H9 (cell line): Measurements from ENCODE around the gene RAB27B. TPM values are rescaled to one million over a fixed set of nuclear protein-coding genes. Genes with fewer than 3 reads are reported as not detected.

Experiments used
- DNase-seq: peaks from one replicate; pipeline ENCODE4 v3.0.0-alpha.2; 2017
- H2AFZ ChIP-seq: one replicate; pipeline ENCODE4 v1.6.1; 2013; ENCODE audit warnings: mild to moderate bottlenecking, low read length, control low read depth, moderate library complexity
- H2AK5ac ChIP-seq: 2 replicates; pipeline ENCODE4 v1.6.1; 2013; ENCODE audit warnings: low read length, control low read depth, mixed read lengths; ENCODE audit not compliant: insufficient read length
- H2BK120ac ChIP-seq: one replicate; pipeline ENCODE4 v1.6.1; 2013; ENCODE audit warnings: low read depth, mild to moderate bottlenecking, low read length, control low read depth, inconsistent platforms; ENCODE audit not compliant: poor library complexity, severe bottlenecking
- H2BK12ac ChIP-seq: 2 replicates; pipeline ENCODE4 v1.6.1; 2013; ENCODE audit warnings: low read length, control low read depth, mixed read lengths, low read depth; ENCODE audit not compliant: insufficient read length
- H2BK15ac ChIP-seq: 2 replicates; pipeline ENCODE4 v1.6.1; 2013; ENCODE audit warnings: low read depth, low read length, control low read depth
- H2BK20ac ChIP-seq: one replicate; pipeline ENCODE4 v1.6.1; 2013; ENCODE audit warnings: low read depth, mild to moderate bottlenecking, low read length, control low read depth, inconsistent platforms; ENCODE audit not compliant: poor library complexity, severe bottlenecking
- H2BK5ac ChIP-seq: 2 replicates; pipeline ENCODE4 v1.6.1; 2013; ENCODE audit warnings: low read length, control low read depth, mixed read lengths; ENCODE audit not compliant: insufficient read length
- H3K14ac ChIP-seq: 2 replicates; pipeline ENCODE4 v1.6.1; 2013; ENCODE audit warnings: low read length, control low read depth; ENCODE audit not compliant: insufficient read depth
- H3K18ac ChIP-seq: 2 replicates; pipeline ENCODE4 v1.6.1; 2013; ENCODE audit warnings: low read depth, mild to moderate bottlenecking, mixed read lengths, low read length, control low read depth; ENCODE audit not compliant: insufficient read length
- H3K23ac ChIP-seq: 2 replicates; pipeline ENCODE4 v1.6.1; 2013; ENCODE audit warnings: low read length, control low read depth, mixed read lengths, low read depth; ENCODE audit not compliant: insufficient read length
- H3K23me2 ChIP-seq: 2 replicates; pipeline ENCODE4 v1.6.1; 2013; ENCODE audit warnings: low read depth, mild to moderate bottlenecking, mixed read lengths, low read length, control low read depth; ENCODE audit not compliant: insufficient read length, poor library complexity, severe bottlenecking
- H3K27ac ChIP-seq: 2 replicates; pipeline ENCODE4 v1.5.1; 2013; ENCODE audit warnings: low read length, control low read depth, mixed read lengths, low read depth; ENCODE audit not compliant: insufficient read length
- H3K27me3 ChIP-seq: 2 replicates; pipeline ENCODE4 v1.6.1; 2013; ENCODE audit warnings: low read length, control low read depth, inconsistent platforms; ENCODE audit not compliant: insufficient read depth
- H3K4ac ChIP-seq: 2 replicates; pipeline ENCODE4 v1.6.1; 2013; ENCODE audit warnings: low read depth, mild to moderate bottlenecking, control low read depth, inconsistent platforms, low read length, moderate library complexity
- H3K4me1 ChIP-seq: 2 replicates; pipeline ENCODE4 v1.6.1; 2013; ENCODE audit warnings: low read length, control low read depth, inconsistent platforms; ENCODE audit not compliant: insufficient read depth
- H3K4me2 ChIP-seq: 2 replicates; pipeline ENCODE4 v1.6.1; 2013; ENCODE audit warnings: low read length, control low read depth, mixed read lengths; ENCODE audit not compliant: insufficient read length, insufficient read depth
- H3K56ac ChIP-seq: 2 replicates; pipeline ENCODE4 v1.6.1; 2013; ENCODE audit warnings: low read depth, mild to moderate bottlenecking, mixed read lengths, low read length, control low read depth; ENCODE audit not compliant: insufficient read length
- H3K79me1 ChIP-seq: 2 replicates; pipeline ENCODE4 v1.6.1; 2013; ENCODE audit warnings: low read depth, mild to moderate bottlenecking, moderate library complexity, low read length, control low read depth, inconsistent platforms; ENCODE audit not compliant: insufficient read depth, poor library complexity, severe bottlenecking
- H3K79me2 ChIP-seq: 2 replicates; pipeline ENCODE4 v1.6.1; 2013; ENCODE audit warnings: low read length, control low read depth, inconsistent platforms; ENCODE audit not compliant: insufficient read depth
- H3K9ac ChIP-seq: 2 replicates; pipeline ENCODE4 v1.6.1; 2013; ENCODE audit warnings: low read length, control low read depth, mixed read lengths; ENCODE audit not compliant: insufficient read length; ENCODE audit errors: extremely low read depth
- H3K9me3 ChIP-seq: one replicate; pipeline ENCODE4 v1.6.1; 2013; ENCODE audit warnings: low read depth, low read length, inconsistent platforms; ENCODE audit not compliant: control insufficient read depth
- H3T11ph ChIP-seq: one replicate; pipeline ENCODE4 v1.6.1; 2013; ENCODE audit warnings: mild to moderate bottlenecking, low read length, control low read depth, inconsistent platforms
- H4K20me1 ChIP-seq: one replicate; pipeline ENCODE4 v1.6.1; 2013; ENCODE audit not compliant: control insufficient read depth, insufficient read length, insufficient read depth
- H4K5ac ChIP-seq: 2 replicates; pipeline ENCODE4 v1.6.1; 2013; ENCODE audit warnings: low read depth, mild to moderate bottlenecking, mixed read lengths, low read length, control low read depth; ENCODE audit not compliant: insufficient read length
- H4K8ac ChIP-seq: replicated peaks from 2 replicates; pipeline ENCODE4 v1.6.1; 2013; ENCODE audit warnings: low read length, control low read depth, mixed read lengths, low read depth; ENCODE audit not compliant: insufficient read length
- H4K91ac ChIP-seq: 2 replicates; pipeline ENCODE4 v1.6.1; 2013; ENCODE audit warnings: low read depth, mild to moderate bottlenecking, moderate library complexity, mixed read lengths, low read length, control low read depth; ENCODE audit not compliant: insufficient read length
- H3K27ac Mint-ChIP-seq, 3 experiments: 2 replicates in 2 of 3; 3 replicates in 1 of 3; pipeline ENCODE4 v1.8.0; 2020 to 2021; ENCODE audit warnings: mixed read lengths in 3 of 3, mild to moderate bottlenecking in 1 of 3, moderate library complexity in 1 of 3
- H3K27me3 Mint-ChIP-seq: 2 replicates; pipeline ENCODE4 v1.8.0; 2021; ENCODE audit warnings: low read depth, mild to moderate bottlenecking, moderate library complexity, mixed read lengths
- H3K36me3 Mint-ChIP-seq, 3 experiments: 2 replicates in 2 of 3; 3 replicates in 1 of 3; pipeline ENCODE4 v1.8.0; 2020 to 2021; ENCODE audit warnings: low read depth in 3 of 3, mixed read lengths in 3 of 3; ENCODE audit not compliant: insufficient read depth in 1 of 3
- H3K4me1 Mint-ChIP-seq, 2 experiments: 2 replicates each; pipeline ENCODE4 v1.8.0; 2020; ENCODE audit warnings: mixed read lengths in 2 of 2
- H3K4me3 Mint-ChIP-seq, 2 experiments: 2 replicates in 1 of 2; 3 replicates in 1 of 2; pipeline ENCODE4 v1.8.0; 2020 to 2021; ENCODE audit warnings: mild to moderate bottlenecking in 2 of 2, mixed read lengths in 2 of 2, moderate library complexity in 1 of 2
- H3K9me3 Mint-ChIP-seq, 2 experiments: 2 replicates in 1 of 2; 3 replicates in 1 of 2; pipeline ENCODE4 v1.8.0; 2020; ENCODE audit warnings: mild to moderate bottlenecking in 2 of 2, mixed read lengths in 2 of 2, moderate library complexity in 1 of 2
- WGBS: extraction: QIAGEN DNeasy Blood & Tissue Kit; methylation state at CpG from one replicate; pipeline ENCODE4 v1.1.7; 2013; ENCODE audit warnings: missing lambda C conversion rate, low lambda C conversion rate, mixed read lengths; ENCODE audit not compliant: insufficient read length; ENCODE audit errors: extremely low coverage; 5-methylcytosine and 5-hydroxymethylcytosine counted together
- total RNA-seq: library from RNA; stranded (reverse); gene quantifications from 2 replicates; pipeline ENCODE4 v1.2.1, GENCODE V29; 2021
- TF ChIP-seq, protein P1 (sequence below): fragments of 200-600 bp; sonication (generic); conservative IDR thresholded peaks from 3 replicates; pipeline ENCODE4 v1.8.0; 2021; ENCODE audit warnings: antibody characterized with exemption, mild to moderate bottlenecking

Gene RAB27B
- total RNA-seq, 1 experiment from 2014 or later = 0.15 TPM

DNA sequence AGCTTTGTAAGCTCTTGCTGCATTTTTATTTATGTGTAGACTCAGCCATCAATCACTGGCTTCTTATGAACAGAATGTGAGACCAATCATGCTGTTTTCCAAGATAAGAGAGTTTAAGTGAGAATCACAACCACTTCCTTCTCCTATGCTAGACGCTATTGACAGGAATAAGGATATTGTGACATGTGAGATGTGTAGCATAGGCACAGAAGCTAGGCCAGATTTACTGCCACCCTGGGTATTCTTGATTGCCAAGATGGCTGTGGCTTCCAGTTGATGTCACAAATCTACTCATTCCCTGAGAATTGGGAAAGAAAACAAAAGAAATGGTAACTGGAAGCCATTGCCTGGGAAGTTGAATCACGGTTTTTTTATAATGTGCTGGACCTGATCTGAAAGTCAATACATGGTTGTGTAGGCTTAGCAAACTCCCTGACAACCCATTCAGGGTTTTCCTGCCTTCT is 49.9 kb downstream of the RAB27B start:
- Histone ChIP-seq H3T11ph (no peak overlapping the region), H3K27me3 (no peaks in the 10 kb centered on the region), H3K79me1 (no peaks in the 10 kb centered on the region), H3K9me3 (no peaks in the 10 kb centered on the region), H4K91ac (no peak overlapping the region), H3K23me2 (no peaks in the 10 kb centered on the region), H3K27ac (no peak overlapping the region), H4K20me1 (no peaks in the 10 kb centered on the region), H3K9ac (no peak overlapping the region), H2AFZ (no peak overlapping the region), H3K23ac (no peak overlapping the region), H3K18ac (no peak overlapping the region), H4K5ac (no peak overlapping the region), H2BK15ac (no peak overlapping the region), H3K4me1 (no peaks in the 10 kb centered on the region), H3K56ac (no peak overlapping the region), H4K8ac (no peak overlapping the region), H2BK120ac (no peak overlapping the region), H3K79me2 (no peaks in the 10 kb centered on the region), H3K14ac (no peak overlapping the region), H2BK5ac (no peak overlapping the region), H2BK20ac (no peak overlapping the region), H3K4ac (no peak overlapping the region), H2AK5ac (no peak overlapping the region), H2BK12ac (no peak overlapping the region), H3K4me2 (no peak overlapping the region)
- no peaks in the 10 kb centered on the region for H3K36me3 Mint-ChIP-seq
- peaks cover 3% of the 10 kb centered on the region in 2 experiments for H3K4me1 Mint-ChIP-seq
- H3K27me3 Mint-ChIP-seq = peaks cover 6% of the 10 kb centered on the region; the same call in 1 of the 2 replicates
- WGBS = no CpG with 5 or more reads among the region's 2 CpGs
- H3K4me3 Mint-ChIP-seq = no peak overlapping the region
- no peak for DNase-seq
- no peak overlapping the region for H3K27ac Mint-ChIP-seq
- no peaks in the 10 kb centered on the region; a peak in 1 of 5 replicates for H3K9me3 Mint-ChIP-seq
- TF ChIP-seq, protein P1, sequence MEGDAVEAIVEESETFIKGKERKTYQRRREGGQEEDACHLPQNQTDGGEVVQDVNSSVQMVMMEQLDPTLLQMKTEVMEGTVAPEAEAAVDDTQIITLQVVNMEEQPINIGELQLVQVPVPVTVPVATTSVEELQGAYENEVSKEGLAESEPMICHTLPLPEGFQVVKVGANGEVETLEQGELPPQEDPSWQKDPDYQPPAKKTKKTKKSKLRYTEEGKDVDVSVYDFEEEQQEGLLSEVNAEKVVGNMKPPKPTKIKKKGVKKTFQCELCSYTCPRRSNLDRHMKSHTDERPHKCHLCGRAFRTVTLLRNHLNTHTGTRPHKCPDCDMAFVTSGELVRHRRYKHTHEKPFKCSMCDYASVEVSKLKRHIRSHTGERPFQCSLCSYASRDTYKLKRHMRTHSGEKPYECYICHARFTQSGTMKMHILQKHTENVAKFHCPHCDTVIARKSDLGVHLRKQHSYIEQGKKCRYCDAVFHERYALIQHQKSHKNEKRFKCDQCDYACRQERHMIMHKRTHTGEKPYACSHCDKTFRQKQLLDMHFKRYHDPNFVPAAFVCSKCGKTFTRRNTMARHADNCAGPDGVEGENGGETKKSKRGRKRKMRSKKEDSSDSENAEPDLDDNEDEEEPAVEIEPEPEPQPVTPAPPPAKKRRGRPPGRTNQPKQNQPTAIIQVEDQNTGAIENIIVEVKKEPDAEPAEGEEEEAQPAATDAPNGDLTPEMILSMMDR = no peak
